SK-N-MC (cell line): Measurements from ENCODE around the gene RARRES2.

ENCODE experiments used
- EZH2 ChIP-seq: fragments of 200-600 bp; sonication (generic); IDR thresholded peaks from one replicate; pipeline ENCODE4 v1.6.1; 2017; ENCODE audit warnings: antibody characterized with exemption
- FOXP2 ChIP-seq: optimal IDR thresholded peaks from 2 replicates; pipeline ENCODE3; 2011; ENCODE audit warnings: mild to moderate bottlenecking, moderate library complexity; ENCODE audit not compliant: insufficient read depth; ENCODE audit errors: extremely low read length, control extremely low read depth
- POLR2AphosphoS5 ChIP-seq: IDR thresholded peaks from 2 replicates; pipeline ENCODE4 v1.6.1; 2012; ENCODE audit warnings: mild to moderate bottlenecking, low read depth, low read length, borderline replicate concordance

DNA sequence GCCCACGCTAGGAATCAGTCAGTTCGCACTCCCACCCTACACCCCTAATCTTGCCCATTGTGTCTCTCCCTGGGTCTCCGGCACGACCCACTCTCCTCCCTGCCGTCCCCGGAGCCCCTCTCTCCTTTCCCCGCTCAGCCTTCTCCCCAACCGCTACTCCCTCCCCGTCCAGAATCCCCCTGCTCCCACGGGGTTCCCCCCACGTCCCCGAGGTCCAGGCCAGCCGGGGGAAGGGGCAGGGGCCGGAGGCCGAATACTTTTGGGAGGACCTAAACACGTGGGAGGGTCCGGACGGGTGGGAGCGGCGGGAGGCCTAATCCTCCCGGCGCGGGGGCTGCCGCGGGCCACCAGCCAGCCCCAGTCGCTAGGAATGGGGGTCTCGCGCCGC is 560 bp downstream of the RARRES2 start:
- TF ChIP-seq POLR2AphosphoS5 (no peak), FOXP2 (no peak), EZH2 (no peak)
